Tibial nerve (tissue), 3 donors: Measurements from ENCODE around the gene LPCAT3.
A peak's percentile ranks its signal among the peaks of the same experiment; 100 is the strongest.

ENCODE experiments used
- CTCF ChIP-seq, 5 experiments: fragments of 200-600 bp in 3 of 5; fragments of 450-650 bp in 2 of 5; sonication (generic) in 3 of 5; IDR thresholded peaks; one replicate each; pipeline ENCODE4 v1.5.1; 2016 to 2019; ENCODE audit warnings: antibody characterized with exemption in 5 of 5, mild to moderate bottlenecking in 3 of 5, moderate library complexity in 2 of 5
- POLR2A ChIP-seq, 2 donors: fragments of 450-650 bp; IDR thresholded peaks; one replicate each; pipeline ENCODE4 v1.6.1; 2017; ENCODE audit warnings: antibody characterized with exemption in 2 of 2, mild to moderate bottlenecking in 2 of 2, moderate library complexity in 2 of 2

- TF ChIP-seq POLR2A (IDR thresholded peaks at IDR 0.05) (peak; percentile 65 to 71), CTCF (IDR thresholded peaks at IDR 0.05) (peak; percentile 54 to 97 (median 89))
Observed at GRCh38 chr12:7060353-7060954, 42.2 kb upstream of the LPCAT3 start, which contains the start of gene C1S.
